BLaER1 treated with 17β-estradiol and CSF1 and Interleukin-3, amounts not matched to agents 10 nM and 100 nM (cell line): Measurements from ENCODE around the gene MARS2.
"Not testable (repeated sequence)": the region's sequence is repeated elsewhere in the genome, so short reads cannot be mapped to it uniquely, and the experiment has no call there.

Source experiments
- H3K27ac ChIP-seq, 11 experiments: shearing (Covaris generic); formaldehyde crosslinking; 2 replicates each; pipeline ENCODE4 v1.8.1; 2022
- H3K27me3 ChIP-seq, 11 experiments: shearing (Covaris generic); formaldehyde crosslinking; 2 replicates each; pipeline ENCODE4 v1.8.1; 2022
- H3K36me3 ChIP-seq, 11 experiments: shearing (Covaris generic); formaldehyde crosslinking; 2 replicates each; pipeline ENCODE4 v1.8.1; 2022
- H3K4me1 ChIP-seq, 10 experiments: shearing (Covaris generic); formaldehyde crosslinking; 2 replicates each; pipeline ENCODE4 v1.8.1; 2022
- H3K4me2 ChIP-seq, 11 experiments: shearing (Covaris generic); formaldehyde crosslinking; 2 replicates each; pipeline ENCODE4 v1.8.1; 2022
- H3K4me3 ChIP-seq, 10 experiments: shearing (Covaris generic); formaldehyde crosslinking; 2 replicates each; pipeline ENCODE4 v1.8.1; 2022
- H3K9ac ChIP-seq, 11 experiments: shearing (Covaris generic); formaldehyde crosslinking; 2 replicates each; pipeline ENCODE4 v1.8.1; 2022
- H3K9me3 ChIP-seq, 11 experiments: shearing (Covaris generic); formaldehyde crosslinking; replicated peaks in 1 of 11; 2 replicates each; pipeline ENCODE4 v1.8.1; 2022
- H4K20me1 ChIP-seq, 11 experiments: shearing (Covaris generic); formaldehyde crosslinking; 2 replicates each; pipeline ENCODE4 v1.8.1; 2022
- Cebpa-rat ChIP-seq, 11 experiments: shearing (Covaris generic); IDR thresholded peaks; 2 replicates each; pipeline ENCODE4 v1.8.1; 2022

MARS2 gene

DNA sequence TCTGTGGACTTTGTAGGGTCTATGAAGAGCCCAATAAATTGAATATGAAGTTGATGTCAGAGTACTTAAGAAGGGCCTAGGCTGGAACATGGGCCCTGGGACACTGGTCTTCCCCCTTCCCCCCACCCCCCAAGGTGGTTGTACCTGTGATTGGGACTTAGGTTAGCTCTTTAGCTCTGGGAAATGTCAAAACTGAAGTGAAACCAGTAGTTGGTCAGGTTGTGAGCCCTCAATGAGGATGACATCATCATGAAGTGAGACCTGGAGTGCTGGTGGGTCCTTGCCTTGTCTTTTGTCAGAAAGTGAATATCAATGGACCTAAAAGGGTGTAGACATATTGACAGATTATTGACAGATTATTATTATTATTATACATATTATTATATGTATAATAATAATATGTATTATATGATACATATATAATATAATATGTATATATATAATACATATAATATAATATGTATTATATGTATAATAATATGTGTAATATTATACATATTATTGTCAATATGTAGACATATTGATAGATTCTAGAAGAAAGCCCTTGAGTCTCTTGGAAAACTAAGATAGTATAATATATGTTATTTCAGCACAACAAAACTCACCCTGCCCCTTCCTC lies 5.4 kb downstream of the MARS2 start:
- Histone ChIP-seq H3K27me3 (no peaks in the 10 kb centered on the region), H3K9me3 (no peaks in the 10 kb centered on the region), H3K4me2 (peak overlapping the region in 7 of 11 experiments; percentile 1 to 96 (median 29); a peak in 9 of 22 replicates), H4K20me1 (peaks cover 0 to 88% (median 58%) of the 10 kb centered on the region in 11 experiments; a peak in 20 of 22 replicates), H3K4me1 (peaks cover 25 to 50% (median 35%) of the 10 kb centered on the region in 10 experiments), H3K36me3 (peaks cover 2 to 57% (median 36%) of the 10 kb centered on the region in 11 experiments; a peak in 21 of 22 replicates), H3K9ac (no peak overlapping the region), H3K27ac (no peak overlapping the region), H3K4me3 (no peak overlapping the region)
- no peak for TF ChIP-seq Cebpa-rat (IDR thresholded peaks at IDR 0.05)

DNA sequence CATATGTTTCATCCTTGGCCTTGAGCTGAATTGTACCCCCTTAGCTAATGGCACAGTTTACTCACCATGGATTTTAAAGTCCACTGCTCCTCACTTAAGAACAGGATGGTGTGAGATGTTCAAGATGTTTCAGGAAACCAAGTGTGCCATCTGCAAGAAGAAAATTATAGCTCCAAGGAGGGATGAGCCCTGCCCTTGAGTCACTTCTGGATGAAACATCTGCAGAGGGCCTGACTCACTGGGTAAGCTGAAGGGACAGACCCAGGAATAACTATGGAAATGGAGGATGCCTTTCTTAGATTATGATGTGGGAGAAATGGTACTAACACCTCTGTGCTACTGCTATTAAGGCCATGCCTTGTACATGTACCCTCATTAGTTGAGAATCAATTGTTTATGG lies 6.4 kb downstream of the MARS2 start:
- peak overlapping the region in 3 of 11 experiments; percentile 2 to 30 (median 11); a peak in 3 of 22 replicates for H3K4me2 ChIP-seq
- peaks cover 19 to 44% (median 30%) of the 10 kb centered on the region in 10 experiments for H3K4me1 ChIP-seq
- no peak overlapping the region for H3K4me3 ChIP-seq
- peaks cover 2 to 57% (median 36%) of the 10 kb centered on the region in 11 experiments; a peak in 21 of 22 replicates for H3K36me3 ChIP-seq
- H3K27me3 ChIP-seq = no peaks in the 10 kb centered on the region
- H3K9ac ChIP-seq = no peak overlapping the region
- peaks cover 0 to 77% (median 50%) of the 10 kb centered on the region in 11 experiments; a peak in 20 of 22 replicates for H4K20me1 ChIP-seq
- no peaks in the 10 kb centered on the region for H3K9me3 ChIP-seq
- no peak for TF ChIP-seq Cebpa-rat (IDR thresholded peaks at IDR 0.05)
- no peak overlapping the region for H3K27ac ChIP-seq

DNA sequence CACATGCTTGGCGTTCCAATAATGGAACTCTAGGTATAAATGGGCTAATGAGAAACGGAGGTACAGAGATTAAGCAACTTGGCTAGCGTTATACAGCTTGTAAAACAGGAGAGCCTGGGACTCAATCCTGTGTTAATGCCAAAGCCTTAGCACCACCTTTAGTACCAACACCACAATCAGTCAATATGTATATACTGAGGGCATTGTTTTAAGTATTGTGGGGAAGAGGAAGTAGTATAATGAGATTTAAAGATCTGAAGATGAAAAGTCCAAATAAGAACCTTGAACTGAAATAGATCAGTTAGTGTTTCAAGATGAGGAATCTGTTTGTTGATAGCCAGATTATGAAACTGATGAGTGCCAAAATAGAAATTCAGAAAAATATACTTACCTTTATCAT lies 8.1 kb downstream of the MARS2 start:
- Histone ChIP-seq H3K27me3 (no peaks in the 10 kb centered on the region), H4K20me1 (peaks cover 0 to 60% (median 34%) of the 10 kb centered on the region in 11 experiments; a peak in 19 of 22 replicates), H3K27ac (no peak overlapping the region), H3K36me3 (peaks cover 2 to 55% (median 35%) of the 10 kb centered on the region in 11 experiments; a peak in 21 of 22 replicates), H3K9ac (no peak overlapping the region), H3K9me3 (no peaks in the 10 kb centered on the region), H3K4me1 (peaks cover 8 to 34% (median 20%) of the 10 kb centered on the region in 10 experiments), H3K4me3 (no peak overlapping the region), H3K4me2 (no peak overlapping the region; a peak in 1 of 22 replicates)
- TF ChIP-seq Cebpa-rat (IDR thresholded peaks at IDR 0.05) = no peak

DNA sequence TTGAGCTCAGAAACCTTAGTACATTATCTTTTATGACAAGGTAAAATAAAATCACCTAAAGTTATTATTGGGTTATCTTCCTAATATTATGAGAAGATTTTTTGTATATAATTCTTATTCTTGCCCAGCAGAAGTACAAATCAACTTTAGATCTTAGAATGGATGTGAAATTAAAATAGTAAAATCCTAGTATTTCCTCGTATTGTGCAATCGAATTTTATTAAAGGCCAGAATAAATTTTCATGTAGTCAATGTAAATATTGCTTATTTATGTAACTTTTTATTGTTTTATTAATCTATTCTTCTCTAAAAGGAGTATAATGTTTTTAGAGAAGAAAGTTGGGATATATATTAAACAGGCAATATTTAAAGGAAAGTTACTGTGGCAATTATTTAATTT lies 12.7 kb downstream of the MARS2 start:
- Histone ChIP-seq H3K27me3 (no peaks in the 10 kb centered on the region), H3K36me3 (peaks cover 0 to 14% (median 6%) of the 10 kb centered on the region in 11 experiments; a peak in 8 of 22 replicates), H3K4me3 (no peak overlapping the region), H3K9ac (no peak overlapping the region), H3K4me2 (no peak overlapping the region), H3K9me3 (no peaks in the 10 kb centered on the region), H3K4me1 (no peaks in the 10 kb centered on the region), H4K20me1 (peaks cover 0 to 15% (median 0%) of the 10 kb centered on the region in 11 experiments; a peak in 5 of 22 replicates), H3K27ac (no peak overlapping the region)
- TF ChIP-seq Cebpa-rat (IDR thresholded peaks at IDR 0.05) = no peak

DNA sequence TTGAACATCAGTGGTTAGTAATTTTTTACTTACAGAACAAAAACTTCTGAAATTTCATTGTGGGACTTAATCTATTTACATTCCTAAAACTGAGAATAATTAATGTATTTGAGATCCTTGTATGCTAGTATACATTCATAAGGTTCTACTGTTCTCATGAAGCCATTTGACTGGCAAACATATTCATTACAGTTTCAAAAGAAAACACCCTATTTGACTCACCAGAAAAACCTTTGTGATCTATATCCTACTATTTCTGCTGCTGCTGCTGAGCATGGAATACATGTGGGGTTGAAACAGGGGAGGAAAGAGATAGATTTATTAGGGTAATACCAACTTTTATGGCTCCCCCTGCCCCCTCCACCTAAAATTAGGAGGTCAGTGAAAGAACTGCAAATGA lies 21.8 kb downstream of the MARS2 start:
- Histone ChIP-seq H3K9me3 (no peaks in the 10 kb centered on the region), H3K36me3 (no peaks in the 10 kb centered on the region), H3K9ac (no peak overlapping the region), H3K27me3 (no peaks in the 10 kb centered on the region), H4K20me1 (no peaks in the 10 kb centered on the region), H3K4me3 (no peak overlapping the region), H3K4me1 (no peaks in the 10 kb centered on the region), H3K27ac (no peak overlapping the region), H3K4me2 (no peak overlapping the region)
- no peak for TF ChIP-seq Cebpa-rat (IDR thresholded peaks at IDR 0.05)

DNA sequence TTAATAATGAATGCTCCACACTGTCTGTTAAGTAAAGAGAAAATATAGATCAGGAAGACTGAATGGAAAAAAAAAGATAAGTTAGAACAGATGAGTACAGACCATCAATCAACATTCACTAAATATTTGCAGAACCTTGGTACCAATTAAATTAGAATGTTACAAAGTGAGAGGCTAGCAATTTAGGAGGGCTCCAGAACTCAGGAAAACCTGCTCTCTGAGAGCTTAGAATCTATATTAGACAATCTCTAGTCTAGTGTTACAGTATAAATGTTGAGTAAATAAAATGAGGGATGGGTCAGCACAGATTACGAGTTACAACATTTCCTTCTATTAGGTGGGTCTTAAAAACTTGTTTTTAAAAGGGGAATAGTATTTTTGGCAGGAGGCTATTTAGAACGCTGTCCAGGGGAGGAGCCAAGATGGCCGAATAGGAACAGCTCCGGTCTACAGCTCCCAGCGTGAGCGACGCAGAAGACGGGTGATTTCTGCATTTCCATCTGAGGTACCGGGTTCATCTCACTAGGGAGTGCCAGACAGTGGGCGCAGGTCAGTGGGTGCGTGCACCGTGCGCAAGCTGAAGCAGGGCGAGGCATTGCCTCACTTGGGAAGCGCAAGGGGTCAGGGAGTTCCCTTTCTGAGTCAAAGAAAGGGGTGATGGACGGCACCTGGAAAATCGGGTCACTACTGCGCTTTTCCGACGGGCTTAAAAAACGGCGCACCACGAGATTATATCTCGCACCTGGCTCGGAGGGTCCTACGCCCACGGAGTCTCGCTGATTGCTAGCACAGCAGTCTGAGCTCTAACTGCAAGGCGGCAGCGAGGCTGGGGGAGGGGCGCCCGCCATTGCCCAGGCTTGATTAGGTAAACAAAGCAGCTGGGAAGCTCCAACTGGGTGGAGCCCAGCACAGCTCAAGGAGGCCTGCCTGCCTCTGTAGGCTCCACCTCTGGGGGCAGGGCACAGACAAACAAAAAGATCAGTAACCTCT lies 23.7 kb downstream of the MARS2 start:
- H3K27me3 ChIP-seq, H3K9me3 ChIP-seq, H3K4me2 ChIP-seq, H3K9ac ChIP-seq, H3K36me3 ChIP-seq, H3K4me1 ChIP-seq, H3K27ac ChIP-seq, H4K20me1 ChIP-seq, H3K4me3 ChIP-seq: not testable (repeated sequence)

GRCh38 chr2:197740200-197740599 lies 35.0 kb downstream of the MARS2 start:
- Histone ChIP-seq H3K4me2 (no peak overlapping the region), H3K9me3 (no peaks in the 10 kb centered on the region), H3K27ac (no peak overlapping the region), H3K27me3 (no peaks in the 10 kb centered on the region), H3K4me1 (no peaks in the 10 kb centered on the region), H3K4me3 (no peak overlapping the region), H3K9ac (no peak overlapping the region), H4K20me1 (no peaks in the 10 kb centered on the region), H3K36me3 (no peaks in the 10 kb centered on the region)
- no peak for TF ChIP-seq Cebpa-rat (IDR thresholded peaks at IDR 0.05)
